Mononuclear cell (primary cell): ENCODE measurements around the gene SLIT2. TPM values are rescaled to one million over a fixed set of nuclear protein-coding genes. Genes with fewer than 3 reads are reported as not detected.

Experiments used
- H3K27me3 ChIP-seq: 2 replicates; pipeline ENCODE4 v1.6.0; 2011; ENCODE audit warnings: low read length, control low read depth; ENCODE audit not compliant: insufficient read depth
- H3K4me1 ChIP-seq: 2 replicates; pipeline ENCODE4 v1.5.1; 2011; ENCODE audit warnings: mild to moderate bottlenecking, low read length, control low read depth; ENCODE audit not compliant: insufficient read depth
- H3K4me3 ChIP-seq: 2 replicates; pipeline ENCODE4 v1.5.1; 2011; ENCODE audit warnings: mild to moderate bottlenecking, low read length, moderate library complexity
- H3K9me3 ChIP-seq: 2 replicates; pipeline ENCODE4 v1.5.1; 2011; ENCODE audit warnings: low read depth, mild to moderate bottlenecking, control low read depth, low read length
- total RNA-seq: library from RNA; depleted of rRNA; stranded (reverse); fragments of >200 nt; gene quantifications from one replicate; pipeline ENCODE4 v1.2.3, GENCODE V29; 2012

The SLIT2 gene
- total RNA-seq, 1 donor = not detected

GRCh38 chr4:20255823-20256222 lies 4.1 kb downstream of the SLIT2 start:
- no peak overlapping the region for H3K4me3 ChIP-seq
- peaks cover 60% of the 10 kb centered on the region for H3K27me3 ChIP-seq

GRCh38 chr4:20256381-20256881 lies 4.7 kb downstream of the SLIT2 start:
- H3K4me3 ChIP-seq = no peak overlapping the region
- peaks cover 54% of the 10 kb centered on the region for H3K27me3 ChIP-seq
- no peaks in the 10 kb centered on the region for H3K4me1 ChIP-seq
- H3K9me3 ChIP-seq = no peaks in the 10 kb centered on the region

More at GRCh38 chr4:20255823-20256222, 4.1 kb downstream of the SLIT2 start:
- Histone ChIP-seq H3K4me1 (no peaks in the 10 kb centered on the region), H3K9me3 (no peaks in the 10 kb centered on the region)

DNA sequence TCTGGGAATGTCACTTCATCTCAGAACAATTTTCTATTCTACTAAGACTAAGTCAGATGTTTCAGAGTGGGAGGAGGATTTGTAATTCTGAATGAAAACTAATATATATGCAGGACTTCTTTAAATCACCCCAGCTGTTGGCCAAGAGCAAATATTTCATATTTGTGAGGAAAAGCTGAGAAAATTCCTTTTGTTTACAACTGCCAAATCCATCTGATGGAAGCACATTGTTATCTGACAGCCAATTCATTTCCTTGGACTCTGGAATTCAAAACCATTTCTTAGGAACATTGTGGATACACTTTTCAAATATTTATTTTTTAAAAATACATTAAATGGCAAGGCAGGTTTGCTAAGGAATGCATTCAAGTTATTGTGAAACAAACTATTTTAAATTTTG lies 8.0 kb downstream of the SLIT2 start:
- Histone ChIP-seq H3K4me1 (no peaks in the 10 kb centered on the region), H3K27me3 (peaks cover 26% of the 10 kb centered on the region), H3K4me3 (no peak overlapping the region), H3K9me3 (no peaks in the 10 kb centered on the region)

GRCh38 chr4:20260821-20261220 lies 9.1 kb downstream of the SLIT2 start:
- Histone ChIP-seq H3K9me3 (no peaks in the 10 kb centered on the region), H3K4me3 (no peak overlapping the region), H3K4me1 (no peaks in the 10 kb centered on the region), H3K27me3 (peaks cover 16% of the 10 kb centered on the region)

DNA sequence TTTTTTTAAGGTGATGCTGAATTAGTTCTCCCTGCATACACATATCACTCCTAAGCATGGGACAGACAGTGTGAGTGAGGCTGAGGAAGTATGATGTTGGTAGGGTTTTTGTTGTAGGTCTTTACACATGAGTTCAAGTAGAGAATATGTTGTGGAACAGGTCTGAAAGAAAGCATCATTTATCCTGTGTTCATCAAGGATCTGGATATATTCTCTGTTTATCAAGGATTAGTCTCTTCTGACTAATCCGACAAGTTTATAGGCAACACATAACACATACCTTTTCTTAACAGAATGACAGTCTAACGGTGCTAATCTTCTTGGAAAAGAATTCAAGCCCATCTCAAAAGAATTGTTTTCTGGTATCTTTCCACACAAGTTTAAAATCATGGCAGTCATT lies 10.5 kb downstream of the SLIT2 start:
- H3K4me3 ChIP-seq = no peak overlapping the region
- H3K9me3 ChIP-seq = no peaks in the 10 kb centered on the region
- peaks cover 6% of the 10 kb centered on the region for H3K27me3 ChIP-seq
- H3K4me1 ChIP-seq = no peaks in the 10 kb centered on the region

DNA sequence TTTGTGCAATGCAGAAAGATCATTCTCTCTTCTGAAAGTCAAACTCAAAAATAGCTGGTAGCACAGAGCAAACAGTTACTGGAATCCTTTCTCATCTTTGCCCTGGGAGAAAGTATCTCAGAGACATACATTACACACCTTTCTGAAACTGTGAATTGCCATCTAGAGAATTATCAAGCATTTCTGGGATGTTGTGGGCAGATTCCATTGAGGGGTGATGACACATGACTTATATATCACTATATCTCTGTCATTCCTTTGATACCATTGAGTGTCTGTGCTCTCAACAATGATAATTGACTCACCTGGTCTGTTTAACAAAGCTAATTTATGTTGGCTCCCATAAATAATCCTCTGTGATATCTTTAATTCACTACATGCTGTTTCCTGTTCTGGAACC lies 13.0 kb downstream of the SLIT2 start:
- H3K4me1 ChIP-seq = no peaks in the 10 kb centered on the region
- no peaks in the 10 kb centered on the region for H3K27me3 ChIP-seq
- H3K4me3 ChIP-seq = no peak overlapping the region
- H3K9me3 ChIP-seq = no peaks in the 10 kb centered on the region

GRCh38 chr4:20265726-20266125 lies 14.0 kb downstream of the SLIT2 start:
- Histone ChIP-seq H3K4me1 (no peaks in the 10 kb centered on the region), H3K27me3 (no peaks in the 10 kb centered on the region), H3K4me3 (no peak overlapping the region), H3K9me3 (no peaks in the 10 kb centered on the region)

DNA sequence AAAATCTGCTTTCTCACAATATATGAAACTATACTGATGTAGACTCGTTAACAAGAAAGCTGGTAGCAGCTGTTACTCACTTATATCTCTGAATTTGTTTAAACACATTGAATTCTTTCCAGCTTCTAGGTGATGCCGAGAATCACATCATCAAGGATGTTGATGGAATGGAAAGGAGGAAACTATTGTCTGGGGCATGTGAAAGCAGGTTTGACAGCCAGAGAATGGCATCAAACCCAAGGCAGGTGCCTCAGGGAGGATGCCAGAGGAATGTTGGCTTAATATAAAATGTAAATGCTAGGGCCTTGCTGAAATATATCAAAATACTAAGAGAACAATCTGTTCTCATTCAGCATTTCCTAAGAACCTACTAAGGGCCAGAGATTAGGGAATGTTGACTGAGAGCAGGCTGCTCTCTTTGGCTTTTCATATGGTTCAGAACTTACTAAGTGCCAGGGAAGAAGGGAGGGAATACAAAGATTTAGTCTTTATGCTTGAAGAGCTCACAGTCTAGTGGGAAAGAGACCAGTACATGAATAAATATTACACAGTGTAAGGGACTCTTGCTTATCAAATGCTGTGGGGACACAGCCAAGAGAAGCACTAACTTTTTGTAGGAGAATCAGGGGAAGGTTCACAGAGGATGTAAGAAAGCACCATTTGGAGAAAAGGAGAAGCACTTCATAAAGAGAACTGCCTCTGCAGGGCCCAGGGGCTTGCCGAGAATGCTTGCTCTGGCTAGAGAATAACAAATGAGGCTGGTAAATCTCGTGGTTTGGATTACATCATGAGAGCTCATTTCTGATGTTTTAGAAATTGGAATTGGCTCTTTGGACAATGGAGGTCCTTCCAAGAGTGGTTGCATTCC lies 14.7 kb downstream of the SLIT2 start:
- Histone ChIP-seq H3K4me3 (no peak overlapping the region), H3K4me1 (no peaks in the 10 kb centered on the region), H3K9me3 (no peaks in the 10 kb centered on the region), H3K27me3 (no peaks in the 10 kb centered on the region)

DNA sequence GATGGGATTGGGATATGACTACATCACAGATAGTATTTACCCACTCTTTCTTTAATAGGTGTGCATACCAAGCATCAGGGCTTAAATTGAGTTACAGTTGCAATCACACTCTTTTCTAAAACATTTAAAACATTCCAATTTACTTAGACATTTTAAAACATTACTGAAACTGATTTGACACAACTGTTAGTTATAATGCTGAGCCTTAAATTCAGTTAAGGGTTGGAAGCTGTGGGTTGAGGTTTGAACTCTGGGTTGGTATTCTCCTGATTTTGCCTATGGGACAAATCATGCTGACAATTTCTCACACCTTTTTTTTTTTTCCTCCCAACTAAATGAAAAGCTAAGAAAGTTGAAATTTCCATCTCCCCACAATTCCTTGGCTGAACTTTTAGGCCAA lies 16.3 kb downstream of the SLIT2 start:
- Histone ChIP-seq H3K4me3 (no peak overlapping the region), H3K4me1 (no peaks in the 10 kb centered on the region), H3K9me3 (no peaks in the 10 kb centered on the region), H3K27me3 (no peaks in the 10 kb centered on the region)

DNA sequence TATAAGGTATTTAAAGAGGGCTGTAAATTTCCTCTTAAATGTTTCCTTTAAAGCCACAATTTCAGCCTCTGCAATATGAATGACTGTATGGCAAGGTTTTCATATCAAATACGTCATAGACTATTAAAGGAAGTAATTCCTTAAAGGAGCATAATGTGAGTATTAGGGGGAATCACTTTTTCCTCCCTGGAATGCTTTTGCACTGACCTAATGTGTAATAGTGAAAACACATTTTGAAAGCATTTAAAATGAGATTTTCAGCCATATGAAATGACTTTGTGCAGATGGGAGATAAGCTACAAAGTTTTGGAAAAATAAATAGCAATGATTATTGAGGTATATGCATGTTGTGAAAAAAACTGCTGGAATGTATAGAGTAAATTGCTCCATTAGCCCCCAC lies 17.6 kb downstream of the SLIT2 start:
- Histone ChIP-seq H3K4me1 (no peaks in the 10 kb centered on the region), H3K4me3 (no peak overlapping the region), H3K9me3 (no peaks in the 10 kb centered on the region), H3K27me3 (no peaks in the 10 kb centered on the region)

GRCh38 chr4:20271950-20272349 lies 20.2 kb downstream of the SLIT2 start:
- Histone ChIP-seq H3K4me3 (no peak overlapping the region), H3K27me3 (no peaks in the 10 kb centered on the region), H3K4me1 (no peaks in the 10 kb centered on the region), H3K9me3 (no peaks in the 10 kb centered on the region)

DNA sequence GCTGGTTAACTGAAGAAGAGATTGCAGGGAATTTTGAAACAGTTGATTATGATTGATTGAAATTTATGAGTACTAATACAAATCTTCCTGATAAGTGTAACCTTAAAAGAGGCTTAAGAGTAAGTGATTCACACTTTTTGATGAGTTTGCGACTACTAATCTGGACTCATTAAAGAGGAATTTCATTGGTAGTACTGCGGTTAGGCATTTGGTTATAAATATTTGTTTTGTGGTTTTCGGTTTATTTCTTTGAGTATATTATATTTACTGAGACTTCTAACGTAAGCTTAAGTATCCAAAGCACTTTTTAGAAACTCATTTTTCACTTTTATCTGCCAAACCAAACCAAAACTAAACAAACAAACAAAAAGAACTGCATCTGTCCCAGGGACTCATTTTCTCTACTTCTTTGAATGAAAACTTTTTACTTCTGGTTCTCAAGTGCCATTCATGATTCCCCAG lies 20.7 kb downstream of the SLIT2 start:
- H3K27me3 ChIP-seq = no peaks in the 10 kb centered on the region
- H3K9me3 ChIP-seq = no peaks in the 10 kb centered on the region
- H3K4me1 ChIP-seq = no peaks in the 10 kb centered on the region
- no peak overlapping the region for H3K4me3 ChIP-seq

GRCh38 chr4:20273793-20274192 lies 22.1 kb downstream of the SLIT2 start:
- Histone ChIP-seq H3K4me3 (no peak overlapping the region), H3K27me3 (no peaks in the 10 kb centered on the region), H3K4me1 (no peaks in the 10 kb centered on the region), H3K9me3 (no peaks in the 10 kb centered on the region)

DNA sequence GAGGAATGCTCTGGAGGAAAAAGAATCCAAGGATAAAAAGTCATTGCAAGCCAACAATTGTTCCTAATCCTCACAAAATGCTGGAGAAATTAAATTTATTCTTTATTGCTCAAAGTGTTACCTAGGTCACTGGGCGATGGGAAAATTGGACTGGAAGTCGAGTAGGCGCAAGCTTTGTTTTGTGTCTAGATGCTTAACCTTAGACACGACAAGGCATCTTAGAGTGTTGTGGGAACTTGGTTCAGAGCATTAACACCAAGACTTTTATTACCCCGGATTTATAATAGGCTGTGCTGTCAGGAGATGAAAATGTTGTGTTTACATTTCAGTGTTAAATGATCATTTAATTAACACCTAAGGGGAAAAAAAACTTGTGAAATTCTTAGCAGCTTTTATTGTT lies 25.1 kb downstream of the SLIT2 start:
- Histone ChIP-seq H3K27me3 (no peaks in the 10 kb centered on the region), H3K9me3 (no peaks in the 10 kb centered on the region), H3K4me1 (no peaks in the 10 kb centered on the region), H3K4me3 (no peak overlapping the region)

DNA sequence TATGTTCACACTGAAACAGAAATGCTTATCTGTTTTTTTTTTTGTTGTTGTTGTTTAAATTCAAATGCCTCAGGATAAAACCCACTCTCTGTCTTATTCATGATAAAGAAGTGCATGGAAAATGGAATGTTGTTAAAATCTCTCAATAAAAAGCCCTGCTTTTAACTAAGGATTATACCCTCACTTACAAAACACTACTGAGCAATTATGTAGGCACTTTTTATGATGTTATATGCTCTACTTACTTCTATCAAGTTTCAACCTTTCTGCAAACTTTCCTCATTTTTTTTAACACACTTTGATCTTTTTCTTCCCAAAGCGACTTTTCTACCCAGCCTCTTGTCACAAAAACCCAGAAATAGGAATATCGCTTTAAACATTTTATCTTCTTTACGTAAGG lies 26.5 kb downstream of the SLIT2 start:
- H3K4me3 ChIP-seq = no peak overlapping the region
- H3K27me3 ChIP-seq = no peaks in the 10 kb centered on the region
- no peaks in the 10 kb centered on the region for H3K4me1 ChIP-seq
- H3K9me3 ChIP-seq = no peaks in the 10 kb centered on the region

DNA sequence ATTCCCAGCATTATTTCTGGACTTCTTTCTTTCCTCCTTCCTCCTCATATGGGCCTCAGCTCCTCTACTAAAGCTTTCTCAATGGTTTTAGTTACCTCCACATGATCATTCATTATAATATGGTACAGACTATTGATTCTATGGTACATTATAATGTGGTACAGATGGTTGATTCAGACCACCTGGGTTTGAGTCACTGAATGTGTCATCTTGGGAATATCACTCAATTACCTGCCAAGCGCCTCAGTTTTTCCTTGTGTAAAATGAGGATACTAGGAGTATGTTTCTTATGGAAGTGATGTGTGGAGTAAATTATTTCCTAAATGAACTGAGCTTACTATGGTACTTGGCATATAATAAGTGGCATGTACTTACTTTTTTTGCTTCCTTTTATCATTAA lies 27.7 kb downstream of the SLIT2 start:
- no peak overlapping the region for H3K4me3 ChIP-seq
- H3K9me3 ChIP-seq = no peaks in the 10 kb centered on the region
- no peaks in the 10 kb centered on the region for H3K27me3 ChIP-seq
- H3K4me1 ChIP-seq = no peaks in the 10 kb centered on the region
